Measurements from ENCODE around the gene TBC1D17.

DNA sequence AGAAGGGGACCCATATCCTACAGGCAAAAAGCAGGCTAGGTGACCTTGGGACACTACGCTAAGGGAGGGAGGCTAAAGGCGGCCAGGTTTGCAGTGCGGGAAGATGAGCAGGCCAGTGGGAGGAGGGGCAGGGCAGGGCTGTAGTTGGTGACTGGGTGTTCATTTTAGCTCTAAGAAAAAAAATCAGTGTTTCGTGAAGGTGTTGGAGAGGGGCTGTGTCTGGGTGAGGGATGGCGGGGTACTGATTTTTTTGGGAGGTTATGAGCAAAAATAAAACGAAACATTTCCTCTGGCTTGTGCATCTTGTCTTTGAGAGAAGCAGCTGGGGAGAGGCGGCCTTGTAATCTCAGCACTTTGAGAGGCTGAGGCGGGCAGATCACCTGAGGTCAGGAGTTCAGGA is 56.1 kb downstream of the TBC1D17 start:
- TF ChIP-seq POLR2AphosphoS5 (IDR thresholded peaks at IDR 0.05): no peak
- TF ChIP-seq, protein P1, sequence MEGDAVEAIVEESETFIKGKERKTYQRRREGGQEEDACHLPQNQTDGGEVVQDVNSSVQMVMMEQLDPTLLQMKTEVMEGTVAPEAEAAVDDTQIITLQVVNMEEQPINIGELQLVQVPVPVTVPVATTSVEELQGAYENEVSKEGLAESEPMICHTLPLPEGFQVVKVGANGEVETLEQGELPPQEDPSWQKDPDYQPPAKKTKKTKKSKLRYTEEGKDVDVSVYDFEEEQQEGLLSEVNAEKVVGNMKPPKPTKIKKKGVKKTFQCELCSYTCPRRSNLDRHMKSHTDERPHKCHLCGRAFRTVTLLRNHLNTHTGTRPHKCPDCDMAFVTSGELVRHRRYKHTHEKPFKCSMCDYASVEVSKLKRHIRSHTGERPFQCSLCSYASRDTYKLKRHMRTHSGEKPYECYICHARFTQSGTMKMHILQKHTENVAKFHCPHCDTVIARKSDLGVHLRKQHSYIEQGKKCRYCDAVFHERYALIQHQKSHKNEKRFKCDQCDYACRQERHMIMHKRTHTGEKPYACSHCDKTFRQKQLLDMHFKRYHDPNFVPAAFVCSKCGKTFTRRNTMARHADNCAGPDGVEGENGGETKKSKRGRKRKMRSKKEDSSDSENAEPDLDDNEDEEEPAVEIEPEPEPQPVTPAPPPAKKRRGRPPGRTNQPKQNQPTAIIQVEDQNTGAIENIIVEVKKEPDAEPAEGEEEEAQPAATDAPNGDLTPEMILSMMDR (IDR thresholded peaks at IDR 0.05): no peak

Measured in breast epithelium (tissue), 3 donors.